HG03175 (cell line): Measurements from ENCODE around the gene GHITM.
"Not testable (repeated sequence)": the region's sequence is repeated elsewhere in the genome, so short reads cannot be mapped to it uniquely, and the experiment has no call there.

ENCODE experiments used
- ATAC-seq: cut with Tn5 transposase; IDR thresholded peaks from one replicate; pipeline ENCODE4 v1.9.1; 2021; ENCODE audit warnings: mild to moderate bottlenecking, moderate library complexity; ENCODE audit not compliant: unreplicated experiment

GHITM gene

DNA sequence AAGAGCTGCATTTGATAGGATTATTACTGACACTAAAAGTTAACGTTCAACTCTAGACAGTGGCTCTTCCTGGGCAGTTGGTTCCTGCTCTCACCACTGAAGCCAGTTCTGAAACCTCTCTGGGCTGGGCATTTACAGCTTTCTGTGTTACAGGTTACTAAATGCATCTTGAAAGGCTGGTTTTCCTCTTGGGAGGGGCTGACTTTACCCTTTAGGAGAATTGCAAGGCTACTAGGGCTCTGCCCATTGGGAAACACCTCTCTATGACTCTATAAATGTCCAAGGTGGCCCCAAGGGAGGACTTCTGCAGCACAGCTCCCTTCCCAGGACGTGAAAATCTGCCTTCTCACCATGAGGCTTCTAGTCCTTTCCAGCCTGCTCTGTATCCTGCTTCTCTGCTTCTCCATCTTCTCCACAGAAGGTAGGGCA lies 34.2 kb downstream of the GHITM start, which contains the start of gene GPR15LG:
GPR15LG (plus strand) TSS at position 301 of the 429 bp plus-strand sequence; CDS start at position 352, 51 bp downstream.
- peak; percentile 25 for ATAC-seq

DNA sequence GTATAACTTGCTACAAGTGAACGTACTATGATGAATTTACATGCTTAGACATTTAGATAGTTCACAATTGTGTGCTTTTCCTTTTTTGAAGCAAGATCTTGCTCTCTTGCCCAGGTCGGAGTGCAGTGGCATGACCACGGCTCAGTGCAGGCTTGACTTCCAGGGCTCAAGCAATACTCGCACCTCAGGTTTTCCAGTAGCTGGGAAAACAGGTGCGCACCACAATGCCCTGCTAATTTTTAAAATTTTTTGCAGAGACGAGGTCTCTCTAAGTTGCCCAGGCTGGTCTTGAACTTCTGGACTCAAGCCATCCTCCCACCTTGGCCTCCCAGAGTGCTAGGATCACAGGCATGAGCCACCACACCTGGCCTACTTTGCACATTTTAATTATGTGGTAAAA lies 36.1 kb downstream of the GHITM start:
- no peak for ATAC-seq

DNA sequence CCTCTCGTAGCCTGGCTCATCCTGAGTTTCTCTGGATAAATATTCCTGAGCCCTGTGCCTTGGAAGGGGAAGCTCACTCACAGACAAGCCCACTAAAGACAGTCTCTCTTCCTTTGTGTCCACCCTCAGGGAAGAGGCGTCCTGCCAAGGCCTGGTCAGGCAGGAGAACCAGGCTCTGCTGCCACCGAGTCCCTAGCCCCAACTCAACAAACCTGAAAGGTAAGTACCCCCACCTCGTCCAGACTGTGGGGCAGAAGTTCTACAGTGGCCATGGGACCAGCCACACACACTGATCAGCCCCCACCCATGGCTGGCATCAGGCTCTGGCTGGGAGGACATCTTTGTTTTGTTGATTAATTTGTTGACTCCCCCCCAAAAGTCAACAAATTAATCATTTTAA lies 37.0 kb downstream of the GHITM start:
- no peak for ATAC-seq

DNA sequence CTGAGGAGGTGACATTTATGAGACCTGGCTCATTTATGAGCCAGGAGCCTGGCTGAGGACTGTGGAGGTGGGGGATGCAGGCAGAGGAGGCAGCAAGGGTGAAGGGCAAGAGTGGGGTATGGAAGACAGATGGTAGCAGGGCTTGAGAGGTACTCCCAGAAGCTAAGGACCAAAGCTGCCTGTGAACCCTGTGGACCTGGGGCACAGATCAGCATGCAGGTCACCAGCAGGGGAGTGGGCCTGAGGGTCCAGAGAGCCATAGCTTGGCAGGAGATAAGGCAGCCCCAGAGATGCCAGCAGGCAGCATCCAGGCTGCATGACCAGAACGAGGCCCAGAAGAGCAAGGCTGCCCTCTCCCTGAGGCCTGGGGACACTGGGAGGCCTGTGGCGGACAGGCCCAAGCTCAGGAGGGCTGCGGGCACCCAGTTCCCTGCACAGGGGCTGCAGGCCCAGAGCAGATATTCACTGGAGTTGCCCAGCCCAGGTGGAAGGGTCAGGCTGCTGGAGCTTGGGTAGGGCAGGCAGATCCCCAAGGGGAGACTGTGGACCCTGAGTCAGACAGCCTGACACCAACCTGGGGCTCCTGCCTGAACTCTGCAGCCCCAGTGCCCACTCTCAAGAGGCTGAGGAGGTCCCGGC lies 37.6 kb downstream of the GHITM start:
- no peak for ATAC-seq

DNA sequence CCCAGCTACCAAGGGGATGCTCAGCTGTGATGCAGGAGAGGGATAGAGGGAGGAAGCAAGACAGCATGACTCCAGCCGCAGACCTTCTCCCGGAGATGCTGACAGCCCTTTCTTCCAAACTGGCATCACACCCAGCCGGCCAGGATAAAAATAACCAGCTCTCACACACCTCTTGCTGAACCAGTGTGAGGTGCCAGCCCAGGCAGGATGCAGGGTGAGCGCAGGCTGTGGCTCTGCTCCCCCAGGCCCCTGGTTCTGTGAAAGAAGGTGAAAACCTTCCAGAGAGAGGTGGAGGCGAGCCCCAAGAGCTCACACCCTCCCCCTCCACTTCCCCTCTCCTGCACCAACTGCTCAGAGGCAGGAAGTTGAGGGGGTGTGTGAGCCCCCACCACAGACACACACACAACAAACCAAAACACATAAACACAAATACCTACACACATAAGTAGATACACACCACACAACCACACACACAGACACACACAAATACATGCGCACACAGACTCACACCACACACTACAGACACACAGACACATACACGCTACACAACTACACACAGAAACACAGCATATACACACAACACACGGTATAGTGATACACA lies 38.3 kb downstream of the GHITM start:
- peak; percentile 49 for ATAC-seq

DNA sequence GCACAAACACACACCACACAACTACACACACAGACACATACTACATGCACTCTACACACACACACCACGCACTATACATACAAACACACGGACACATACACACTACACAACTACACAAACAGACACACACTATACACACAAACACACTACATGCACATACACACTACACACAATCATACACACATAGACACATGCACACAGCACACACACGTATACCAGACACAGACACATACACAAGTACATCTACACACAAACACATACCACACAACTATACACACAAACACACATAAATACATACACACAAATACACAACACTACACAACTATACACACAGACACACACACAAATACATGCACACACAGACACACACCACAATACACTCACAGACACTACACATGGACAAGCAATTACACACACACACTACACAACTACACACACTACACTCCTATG lies 38.9 kb downstream of the GHITM start:
- ATAC-seq, result no peak

DNA sequence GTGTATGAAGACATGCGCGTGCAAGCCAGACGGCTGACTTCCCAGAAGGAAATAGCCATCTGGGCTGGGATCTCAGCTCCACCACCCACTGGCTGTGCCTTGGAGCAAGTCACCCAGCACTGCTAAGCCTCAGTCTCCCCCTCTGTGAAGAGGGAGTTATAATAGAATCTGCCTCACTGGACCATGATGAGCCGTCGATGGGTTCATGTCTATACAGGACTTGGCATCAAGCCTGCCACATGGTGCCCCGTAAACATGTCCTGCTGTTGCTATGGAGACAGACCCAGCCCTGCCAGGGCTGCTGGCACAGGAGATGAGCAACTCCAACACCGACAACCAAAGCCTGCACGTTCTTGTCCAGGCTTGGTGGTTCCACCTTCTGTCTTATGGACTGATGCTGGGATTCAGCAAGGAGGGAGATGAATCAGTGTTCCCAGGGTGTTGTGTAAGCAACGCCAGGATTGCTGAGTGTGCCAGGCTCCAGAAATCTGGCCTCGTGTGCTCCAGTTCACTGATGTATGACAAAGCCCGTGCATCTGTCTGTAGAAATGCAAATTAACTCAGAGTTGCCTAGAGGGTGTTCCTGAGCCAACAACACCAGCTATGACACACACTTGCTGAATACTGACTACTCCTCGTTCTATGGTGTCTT lies 39.9 kb downstream of the GHITM start:
- ATAC-seq, result peak; percentile 90

DNA sequence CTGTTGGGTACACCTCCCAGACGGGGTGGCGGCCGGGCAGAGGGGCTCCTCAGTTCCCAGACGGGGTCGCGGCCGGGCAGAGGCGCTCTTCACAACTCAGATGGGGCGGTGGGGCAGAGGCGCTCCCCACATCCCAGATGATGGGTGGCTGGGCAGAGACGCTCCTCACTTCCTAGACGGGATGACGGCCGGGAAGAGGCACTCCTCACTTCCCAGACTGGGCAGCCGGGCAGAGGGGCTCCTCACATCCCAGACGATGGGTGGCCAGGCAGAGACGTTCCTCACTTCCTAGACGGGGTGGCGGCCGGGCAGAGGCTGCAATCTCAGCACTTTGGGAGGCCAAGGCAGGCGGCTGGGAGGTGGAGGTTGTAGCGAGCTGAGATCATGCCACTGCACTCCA lies 41.1 kb downstream of the GHITM start:
- ATAC-seq, result not testable (repeated sequence)

DNA sequence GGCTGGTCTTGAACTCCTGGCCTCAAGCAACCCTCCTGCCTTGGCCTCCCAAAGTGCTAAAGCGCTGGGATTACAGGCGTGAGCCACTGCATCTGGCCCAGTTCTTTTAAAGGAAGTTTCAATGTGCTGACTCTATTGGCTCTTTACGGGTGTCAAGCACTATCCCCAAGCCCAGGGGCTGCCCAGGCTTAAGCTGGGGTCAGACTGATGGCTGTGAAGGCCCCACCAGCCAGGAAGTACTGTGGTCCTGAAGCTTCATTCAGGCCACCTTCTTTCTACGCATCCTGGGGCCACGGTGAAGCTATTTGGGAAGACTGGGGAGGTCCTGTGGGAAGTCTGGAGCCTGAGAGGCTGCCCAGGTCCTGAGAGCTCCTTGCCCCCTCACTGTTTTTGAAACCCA lies 42.3 kb downstream of the GHITM start:
- ATAC-seq, result no peak

DNA sequence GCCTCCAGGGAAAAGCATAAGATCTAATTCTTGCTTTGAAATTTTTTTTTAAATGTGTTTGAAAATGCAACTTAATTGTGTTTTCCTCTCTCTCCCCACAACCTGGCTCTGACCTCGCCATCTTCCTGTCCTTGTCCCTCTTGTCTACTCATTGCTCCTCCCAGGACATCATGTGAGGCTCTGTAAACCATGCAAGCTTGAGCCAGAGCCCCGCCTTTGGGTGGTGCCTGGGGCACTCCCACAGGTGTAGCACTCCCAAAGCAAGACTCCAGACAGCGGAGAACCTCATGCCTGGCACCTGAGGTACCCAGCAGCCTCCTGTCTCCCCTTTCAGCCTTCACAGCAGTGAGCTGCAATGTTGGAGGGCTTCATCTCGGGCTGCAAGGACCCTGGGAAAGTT lies 45.2 kb downstream of the GHITM start:
- ATAC-seq, result no peak

DNA sequence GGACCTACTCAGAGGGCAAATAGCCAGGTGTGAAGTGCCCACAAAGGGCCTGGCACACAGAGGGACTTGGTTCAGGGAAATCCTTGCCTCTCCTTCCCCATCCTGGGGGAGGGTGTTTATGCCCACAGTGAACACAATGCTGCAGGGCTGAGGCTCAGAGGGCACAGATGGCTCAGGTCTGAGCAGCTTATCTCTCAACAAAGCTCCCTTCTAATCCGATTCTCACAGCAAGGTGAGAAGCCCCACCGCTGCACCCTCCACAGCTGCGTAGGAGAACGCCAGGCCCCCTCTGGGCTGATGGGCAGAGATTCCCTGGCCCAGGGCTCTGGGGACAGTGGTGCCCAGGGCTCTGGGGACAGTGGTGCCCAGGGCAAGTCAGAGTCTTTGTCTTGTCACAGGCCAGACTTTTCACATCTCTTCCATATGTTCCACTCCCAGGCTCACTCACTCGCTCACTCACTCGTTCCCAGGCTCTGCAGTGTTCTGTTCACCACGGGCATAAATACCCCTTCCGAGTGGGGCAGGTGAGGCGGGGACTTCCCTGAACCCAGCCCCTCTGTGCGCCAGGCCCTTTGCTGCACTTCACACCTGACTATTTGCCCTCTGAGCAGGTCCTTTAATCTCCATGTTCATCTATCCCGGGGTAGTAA lies 46.3 kb downstream of the GHITM start:
- no peak for ATAC-seq

DNA sequence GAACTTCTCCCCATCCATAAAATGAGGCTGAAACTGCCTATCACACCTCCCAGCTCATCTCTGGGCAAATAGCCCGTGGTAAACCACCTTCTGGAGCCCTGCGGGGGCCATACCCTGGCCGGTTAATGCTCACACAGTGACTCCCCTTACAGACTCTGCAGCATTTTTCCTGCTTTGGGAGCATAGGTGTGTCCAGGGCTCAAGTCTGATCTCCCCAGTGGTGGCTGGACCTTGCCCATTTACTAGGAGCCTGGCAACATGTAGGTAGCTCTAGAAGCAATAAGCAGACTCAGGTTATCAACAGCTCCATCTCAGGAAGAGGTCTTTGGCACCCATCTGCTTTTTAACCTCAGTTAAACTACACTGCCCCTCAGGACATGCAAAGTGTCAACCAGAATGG lies 49.5 kb downstream of the GHITM start:
- no peak for ATAC-seq

DNA sequence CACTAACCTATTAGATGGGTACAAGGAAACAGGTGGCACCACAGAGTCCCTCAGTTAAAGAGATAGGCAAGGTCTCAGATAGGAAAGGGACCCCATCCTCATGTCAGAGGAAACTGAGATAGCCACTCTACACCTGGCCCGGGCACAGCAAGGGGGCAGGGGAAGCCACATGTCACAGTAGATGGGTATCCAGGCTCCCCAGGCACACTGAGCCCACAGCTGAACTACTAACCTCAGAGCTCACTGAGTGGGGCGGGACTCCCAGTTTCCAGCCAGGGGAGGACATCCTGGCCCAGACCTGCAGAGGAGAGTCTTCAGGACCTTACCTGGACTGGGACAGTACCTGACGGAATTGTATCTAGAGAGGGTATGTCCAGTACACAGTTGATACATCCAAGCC lies 51.3 kb downstream of the GHITM start:
- no peak for ATAC-seq

DNA sequence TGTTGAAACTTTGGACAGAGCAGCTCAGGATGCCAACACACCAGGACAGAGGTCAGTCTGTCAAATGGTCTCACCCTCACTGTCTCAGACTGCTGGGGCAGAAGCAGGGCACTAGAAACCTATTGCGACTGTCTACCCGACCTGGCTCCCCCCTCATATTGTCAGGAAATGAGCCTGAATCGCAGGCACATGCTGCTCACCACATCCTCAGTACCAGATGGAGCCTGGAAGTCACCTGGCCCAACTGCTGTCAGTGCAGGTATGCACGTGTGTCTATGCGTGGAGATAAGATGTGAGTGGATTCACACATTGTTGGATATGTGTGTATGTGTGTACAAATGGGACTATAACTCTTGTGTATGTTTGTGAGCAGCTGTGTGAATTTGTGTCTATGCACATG lies 51.8 kb downstream of the GHITM start:
- ATAC-seq, result no peak

DNA sequence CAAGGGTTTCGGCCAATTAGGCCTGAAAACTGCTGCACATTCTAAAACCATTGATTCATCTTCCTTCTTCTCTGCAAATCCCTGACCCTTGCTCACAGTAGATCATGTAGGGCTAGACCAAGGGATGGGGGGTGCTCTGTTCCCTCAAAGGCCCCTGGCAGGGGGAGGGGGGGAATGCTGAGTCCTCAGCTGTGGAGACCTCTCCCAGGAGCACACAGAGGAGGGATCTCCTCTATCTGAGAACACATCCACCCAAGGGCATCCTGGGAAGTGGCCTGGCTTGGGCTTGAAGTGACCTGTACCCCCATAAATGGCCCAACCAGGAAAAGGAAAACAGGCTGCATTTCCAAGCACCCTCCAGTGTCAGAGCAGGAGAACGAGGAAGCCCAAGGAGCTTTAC lies 54.0 kb downstream of the GHITM start:
- no peak for ATAC-seq

DNA sequence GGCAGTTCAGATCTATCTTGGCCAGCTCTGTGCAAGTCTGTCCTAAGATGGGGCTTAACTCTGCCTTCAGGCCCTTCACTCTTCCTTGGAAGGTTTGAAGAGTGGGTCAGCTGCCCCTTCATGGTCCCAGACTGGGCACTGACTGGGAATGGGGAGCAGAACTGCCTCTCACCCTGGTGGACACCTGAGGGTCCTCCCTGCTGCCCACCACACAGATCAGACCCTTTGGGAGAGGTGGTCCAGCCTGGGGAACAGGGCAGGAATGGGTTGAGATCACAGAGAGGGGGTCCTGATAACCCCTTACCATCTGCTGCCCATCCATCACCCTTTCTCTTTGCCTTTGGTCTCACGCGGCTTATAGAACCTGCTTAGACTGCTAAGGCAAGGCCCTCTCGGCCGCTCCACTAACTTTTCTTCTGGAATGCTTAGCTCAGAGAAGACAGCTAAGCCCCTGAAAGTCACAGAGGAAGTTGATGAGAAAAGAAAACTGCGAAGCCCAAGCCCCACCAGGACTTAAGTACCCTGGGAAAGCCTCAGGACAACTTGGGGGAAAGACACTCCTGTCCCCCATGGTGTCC lies 54.6 kb downstream of the GHITM start:
- no peak for ATAC-seq

DNA sequence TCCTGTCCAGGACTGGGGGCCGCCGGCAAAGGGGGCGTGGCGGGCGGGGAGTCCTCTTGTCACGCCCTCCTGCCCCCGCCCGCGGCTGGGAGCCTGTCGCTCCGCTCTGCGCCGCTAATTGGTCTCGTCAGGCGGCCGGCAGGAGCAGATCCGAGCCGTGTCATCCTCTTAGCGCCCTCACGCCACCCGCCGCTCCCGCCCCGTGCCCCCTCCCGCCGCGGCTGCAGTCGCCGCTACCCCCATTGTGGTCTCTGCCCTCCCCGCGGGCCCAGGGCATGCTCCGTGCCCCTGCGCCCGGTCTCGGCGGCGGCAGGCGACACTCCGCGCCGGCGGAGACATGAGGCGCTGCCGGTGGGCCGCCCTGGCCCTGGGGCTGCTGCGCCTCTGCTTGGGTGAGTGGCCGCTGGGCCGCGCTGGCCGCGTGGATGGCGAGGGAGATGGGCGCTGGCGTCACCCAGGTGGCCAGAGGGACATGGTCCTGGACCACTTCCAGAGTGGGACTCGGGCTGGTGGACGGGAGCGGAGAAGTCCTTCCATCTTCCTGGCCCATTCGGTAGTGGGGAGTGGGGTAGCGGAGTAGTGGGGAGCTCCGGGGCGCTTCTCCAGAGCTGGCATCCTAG lies 55.2 kb downstream of the GHITM start, which contains the start of gene CDHR1:
CDHR1 (plus strand) TSS at position 114 of the 620 bp plus-strand sequence; CDS start at position 338, 224 bp downstream.
- peak; percentile 84 for ATAC-seq

DNA sequence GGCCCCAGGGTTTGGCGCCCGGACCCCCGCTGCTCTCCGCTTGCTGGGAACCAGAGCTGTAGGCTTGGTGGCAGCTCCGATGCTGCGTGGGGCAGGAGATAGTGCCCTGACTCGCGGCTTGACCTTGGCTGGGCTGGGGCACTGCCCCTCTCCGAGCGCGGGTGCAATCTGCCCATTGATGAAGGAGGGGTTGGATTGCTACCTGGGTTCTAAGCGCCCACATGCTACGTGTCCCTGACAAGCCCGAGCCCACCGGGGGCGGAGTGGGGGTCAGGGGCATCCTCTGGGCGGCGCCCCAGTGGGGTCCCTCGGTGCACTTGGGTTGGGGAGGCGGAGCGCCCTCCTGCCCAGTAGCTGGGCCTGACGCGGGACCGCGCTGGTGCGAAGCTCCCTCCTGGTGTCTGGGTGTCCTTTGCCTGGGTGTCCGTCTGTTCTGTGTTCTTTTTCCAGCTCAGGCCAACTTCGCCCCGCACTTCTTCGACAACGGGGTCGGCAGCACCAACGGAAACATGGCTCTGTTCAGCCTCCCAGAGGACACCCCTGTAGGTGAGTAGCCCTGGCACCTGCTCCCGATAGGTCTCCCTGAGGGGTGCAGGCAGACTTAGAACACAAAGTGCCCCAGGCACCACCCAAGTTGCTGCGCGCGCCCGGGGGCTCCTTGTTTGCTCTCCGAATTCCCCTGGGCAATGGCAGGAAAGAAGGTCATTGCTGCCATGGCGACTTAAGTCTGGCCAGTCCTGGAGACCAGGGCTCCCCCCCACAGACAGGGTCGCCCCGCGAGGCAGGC lies 55.9 kb downstream of the GHITM start:
- no peak for ATAC-seq

DNA sequence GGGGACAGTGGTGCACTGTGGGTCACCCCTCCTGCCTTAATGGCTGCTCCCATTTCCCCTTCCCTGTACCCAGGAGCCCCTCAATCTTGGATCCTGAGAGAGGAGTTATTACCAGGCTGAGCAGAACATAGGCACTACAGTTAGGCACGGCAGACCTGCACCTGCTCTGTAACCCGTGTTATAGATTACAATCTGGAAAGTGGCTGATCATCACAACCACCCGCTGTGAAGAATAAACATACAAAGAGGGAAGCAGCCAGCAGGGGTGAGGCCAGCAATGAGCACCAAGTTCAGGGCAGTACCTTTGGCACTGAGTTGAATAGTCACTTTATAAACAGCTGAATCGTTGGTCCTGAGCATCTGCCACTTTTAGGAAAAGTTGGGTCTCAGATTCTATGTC lies 56.8 kb downstream of the GHITM start:
- no peak for ATAC-seq

DNA sequence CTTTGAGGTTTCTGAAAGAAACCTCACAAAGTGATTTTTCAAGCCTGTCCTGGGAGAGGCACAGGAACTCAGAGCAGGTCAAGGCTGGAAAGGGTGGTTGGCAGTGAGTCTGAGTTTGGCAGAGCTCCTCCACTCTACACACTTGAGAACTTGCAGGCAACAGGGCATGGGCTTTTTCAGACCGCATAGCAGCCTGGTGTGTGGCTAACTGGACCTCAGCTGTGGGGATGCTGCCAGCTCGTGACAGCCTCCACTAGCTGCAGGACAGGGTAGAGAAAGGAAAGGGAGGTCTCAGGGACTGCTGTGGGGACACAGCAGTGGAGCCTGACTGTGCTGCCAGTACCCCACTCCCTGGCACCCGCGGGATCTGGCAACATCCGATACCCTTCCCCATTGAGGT lies 57.6 kb downstream of the GHITM start:
- no peak for ATAC-seq
